Measurements from ENCODE around the gene ITPRID2.
"Not testable (repeated sequence)": the region's sequence is repeated elsewhere in the genome, so short reads cannot be mapped to it uniquely, and the experiment has no call there.

ITPRID2 gene

DNA sequence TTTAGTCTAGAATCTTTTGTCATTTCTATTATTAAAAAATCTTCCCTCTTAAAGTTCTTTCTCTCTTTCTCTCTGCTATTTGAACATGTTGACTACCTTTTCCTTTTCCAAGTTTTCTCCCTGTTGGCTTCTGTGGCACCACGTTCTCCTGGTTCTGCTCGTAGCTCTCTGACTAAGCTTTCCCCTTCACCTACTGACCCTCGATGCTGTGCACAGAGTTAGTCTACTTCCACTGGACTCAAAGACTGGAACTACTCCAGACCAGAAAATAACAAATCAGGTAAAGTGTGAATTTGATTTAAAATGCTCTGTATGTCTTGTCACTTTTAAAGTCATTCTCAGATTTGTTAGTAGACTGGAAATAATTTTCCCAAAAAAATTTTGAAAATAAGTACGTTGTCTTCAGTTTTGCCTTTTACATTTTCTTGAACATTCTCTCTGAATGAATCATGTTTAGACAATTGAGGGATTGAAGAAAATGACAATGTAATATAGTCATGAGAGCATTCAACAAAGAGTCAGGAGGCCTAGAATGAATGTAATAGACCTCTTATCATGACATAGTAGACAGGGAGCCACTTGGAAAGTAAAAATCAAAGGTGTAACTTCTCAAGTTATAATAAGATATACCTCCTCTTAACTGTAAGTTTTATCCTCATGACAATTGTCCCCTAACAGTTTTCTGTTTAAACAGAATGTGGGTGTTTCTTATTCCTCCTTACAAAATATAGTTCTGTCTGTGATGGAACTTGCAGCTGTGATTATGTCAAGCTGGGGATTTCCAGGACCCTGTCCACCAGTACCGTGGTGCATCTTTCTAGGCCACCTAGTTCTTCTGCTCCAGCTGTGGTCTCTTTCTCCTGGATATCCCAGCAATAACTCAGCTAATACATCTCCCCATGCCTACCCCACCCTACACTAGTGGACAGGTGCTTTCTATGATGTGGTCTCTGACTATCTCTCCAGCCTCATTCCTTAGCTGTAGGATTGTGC is 25.5 kb downstream of the ITPRID2 start:
- DNase-seq: no peak

DNA sequence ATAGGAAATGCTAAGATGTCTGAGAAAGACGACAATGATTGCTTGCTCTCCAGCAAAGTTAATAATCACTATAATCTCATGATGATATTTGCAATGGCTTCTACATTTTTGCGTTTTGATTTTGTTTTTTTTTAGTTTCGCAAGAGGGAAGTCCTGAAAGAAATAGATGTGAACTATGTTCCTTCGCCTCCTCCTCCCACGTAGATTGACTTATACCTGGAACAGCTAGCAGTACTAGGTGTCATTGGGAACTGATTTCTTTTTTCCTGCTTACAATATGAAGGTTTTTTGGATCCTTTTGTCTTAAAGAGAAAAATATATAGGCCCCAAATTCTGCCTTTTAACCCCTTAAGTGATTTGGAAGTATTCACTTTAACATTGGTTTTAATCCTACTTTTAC is 26.7 kb downstream of the ITPRID2 start:
- DNase-seq: no peak

DNA sequence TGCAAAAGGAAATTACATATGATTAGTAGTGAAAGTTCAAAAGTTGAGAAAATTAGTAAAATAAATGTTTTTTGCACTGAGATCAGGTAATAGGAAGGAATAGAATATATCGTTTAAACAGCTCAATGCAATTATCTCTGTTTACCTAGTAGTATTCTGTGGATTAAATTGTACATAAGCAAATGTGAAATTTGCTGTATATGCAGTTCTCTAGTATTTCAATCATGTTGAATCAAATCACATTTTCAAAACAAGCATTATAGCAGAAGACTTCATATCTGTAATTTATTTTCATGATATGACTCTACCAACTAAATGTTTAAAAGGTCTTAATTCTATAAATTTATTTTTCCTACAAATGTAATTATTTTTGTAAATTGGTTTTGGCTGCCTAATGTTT is 31.6 kb downstream of the ITPRID2 start:
- no peak for DNase-seq

DNA sequence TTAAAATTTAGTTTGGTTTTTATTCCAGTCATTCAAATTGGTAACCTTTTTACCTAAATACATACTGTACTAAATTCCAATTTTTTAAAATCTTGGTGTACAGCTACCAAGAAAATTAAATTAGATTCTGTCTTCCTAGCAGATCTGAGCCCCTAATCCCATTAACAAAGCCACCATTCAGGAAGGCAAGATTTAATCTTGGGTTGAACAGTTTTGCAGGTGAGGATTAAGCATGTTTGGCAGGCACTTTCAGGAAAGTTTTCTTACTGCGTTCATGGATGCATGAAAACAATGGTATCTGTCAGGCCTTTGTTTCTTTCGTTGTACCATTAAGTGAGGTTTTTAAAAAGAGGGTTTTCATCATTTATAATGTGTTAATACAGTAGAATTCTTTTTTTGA is 32.8 kb downstream of the ITPRID2 start:
- DNase-seq: no peak

GRCh38 chr2:181934694-181935093 is 43.2 kb downstream of the ITPRID2 start:
- no peak for DNase-seq

DNA sequence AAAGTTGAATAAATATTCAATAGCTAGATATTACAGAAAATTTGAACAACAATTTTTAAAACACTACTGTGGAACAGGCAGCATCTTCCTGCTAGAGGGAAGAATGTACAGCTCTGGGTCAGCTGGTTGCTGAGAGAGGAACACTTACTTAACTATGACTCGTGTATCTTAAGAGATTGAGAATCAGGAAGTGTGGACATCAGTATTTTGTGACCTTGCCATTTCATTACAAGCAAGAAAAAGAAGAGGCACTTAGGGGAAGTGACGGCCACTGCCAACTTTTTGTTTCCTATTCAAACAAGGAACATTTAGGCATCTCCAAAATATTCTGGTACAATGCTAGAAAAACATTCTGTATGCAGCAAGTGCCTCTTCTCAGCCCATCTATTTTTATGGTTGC is 45.9 kb downstream of the ITPRID2 start:
- peak; percentile 83 for DNase-seq

DNA sequence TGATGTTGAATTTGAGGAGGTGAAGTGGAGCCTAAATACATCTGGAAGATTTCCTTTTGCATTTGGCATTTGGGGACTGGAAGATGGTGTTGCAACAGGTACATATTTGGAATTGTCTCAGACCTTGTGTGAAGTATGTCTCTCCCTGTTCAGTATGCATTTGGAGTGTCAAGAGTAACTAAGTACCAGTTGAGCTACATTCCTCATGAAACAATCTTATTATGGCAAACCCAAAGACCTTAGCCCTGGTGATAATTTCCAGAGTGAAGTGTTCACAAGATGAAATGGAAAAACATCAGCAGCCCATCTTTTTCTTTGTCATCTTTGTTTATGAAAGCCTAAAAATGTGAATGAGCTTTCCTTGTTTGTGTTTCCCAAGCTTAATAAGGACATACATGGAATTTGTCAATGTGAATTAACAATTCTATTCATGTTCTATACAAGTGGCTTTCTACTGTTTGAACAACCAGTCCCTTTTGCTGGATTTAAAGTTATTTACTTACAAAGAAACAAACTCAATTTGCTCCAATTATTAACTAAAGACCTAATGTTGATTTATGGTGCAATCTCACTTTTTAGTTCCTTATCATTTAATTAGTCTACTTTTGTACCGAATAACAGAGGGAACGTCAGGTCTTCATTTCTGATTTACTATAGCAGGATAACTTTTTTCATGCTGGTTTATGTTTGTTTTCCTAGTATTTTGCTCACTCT is 52.0 kb downstream of the ITPRID2 start:
- DNase-seq: no peak

DNA sequence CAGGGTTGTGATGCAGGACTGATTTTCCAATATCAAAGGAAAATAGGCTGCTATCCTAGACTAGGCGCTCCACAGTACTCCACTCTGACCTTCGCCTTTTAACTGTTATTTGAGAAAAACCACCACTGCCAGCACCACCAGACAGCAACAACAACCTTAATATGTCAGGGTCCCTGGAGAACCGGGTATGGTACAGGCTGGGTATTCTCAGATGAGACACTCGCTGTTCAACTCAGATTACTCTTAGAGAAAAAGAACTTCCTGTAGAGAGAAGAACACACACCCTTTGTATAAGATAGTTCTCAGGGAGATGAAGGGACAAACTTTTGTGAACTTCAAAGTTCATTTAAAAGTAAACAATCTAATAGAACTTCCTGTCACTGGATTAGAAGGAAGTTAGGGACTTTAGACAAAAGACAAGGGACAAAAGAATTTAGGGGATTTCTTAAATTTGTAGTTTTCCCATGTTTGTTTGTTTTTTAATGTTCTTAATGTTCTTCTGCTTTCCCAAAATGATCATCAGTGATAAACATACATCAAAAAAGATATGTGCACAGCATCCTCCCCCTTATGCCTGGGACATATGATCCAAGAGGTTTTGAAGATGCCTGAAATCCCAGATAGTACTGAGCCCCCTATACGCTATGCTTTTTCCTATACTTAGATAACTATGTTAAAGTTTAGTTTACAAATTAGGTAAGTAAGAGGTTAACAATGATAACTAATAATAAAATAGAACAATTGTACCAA is 52.8 kb downstream of the ITPRID2 start:
- no peak for DNase-seq

- no peak for DNase-seq
These were observed 53.4 kb downstream of the ITPRID2 start for GRCh38 chr2:181944914-181945291.

DNA sequence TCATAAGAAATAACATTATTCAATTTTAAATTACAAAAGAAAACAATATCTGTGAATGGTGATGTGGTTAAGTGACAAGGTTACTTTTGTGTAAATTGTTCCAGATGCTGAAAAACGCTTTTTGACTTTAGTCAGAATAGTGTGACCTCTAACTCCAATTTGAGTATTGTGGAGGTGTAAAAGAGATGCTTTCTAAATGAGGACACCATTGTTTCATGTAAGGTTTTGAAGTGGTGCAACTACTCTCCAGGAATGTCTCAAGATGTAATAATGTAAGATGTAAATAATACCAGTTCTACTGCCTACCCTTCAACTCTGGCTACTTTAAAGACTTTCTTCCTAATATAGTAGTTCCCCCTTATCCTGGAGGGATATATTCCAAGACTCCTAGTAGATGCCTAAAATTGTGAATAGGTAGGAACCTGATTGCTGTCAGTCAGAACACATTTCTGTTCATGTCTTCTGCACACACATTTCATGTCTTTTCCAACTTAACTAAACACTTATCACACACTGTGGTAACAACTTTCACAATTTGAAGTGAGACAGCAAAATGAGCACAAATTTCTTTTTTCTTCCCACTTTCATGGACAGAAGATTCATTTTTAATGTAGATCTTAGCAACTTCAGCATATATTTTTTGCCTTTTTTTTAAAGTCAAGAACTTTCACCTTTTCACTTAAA is 55.1 kb downstream of the ITPRID2 start:
- DNase-seq: no peak

GRCh38 chr2:181947273-181947672 is 55.7 kb downstream of the ITPRID2 start:
- no peak for DNase-seq

DNA sequence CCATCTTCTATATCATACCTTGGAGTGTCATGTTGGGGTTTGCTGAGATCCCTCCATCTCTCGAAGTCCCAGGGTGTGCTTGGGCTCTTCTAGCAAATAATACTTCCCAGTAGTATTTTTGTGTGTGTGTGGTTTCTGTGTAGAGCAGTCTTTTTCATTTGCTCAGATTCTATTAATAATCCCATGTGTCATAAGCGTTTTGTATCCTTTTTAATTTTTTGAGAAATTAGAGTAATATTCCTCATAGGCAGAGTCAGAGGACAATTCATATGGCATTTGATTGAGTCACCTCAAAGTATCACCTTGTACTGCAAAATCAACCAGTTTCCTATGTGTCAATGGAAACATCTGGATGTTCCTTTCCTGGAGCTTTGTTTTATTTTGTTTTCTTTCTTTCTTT is 56.7 kb downstream of the ITPRID2 start:
- DNase-seq: no peak

DNA sequence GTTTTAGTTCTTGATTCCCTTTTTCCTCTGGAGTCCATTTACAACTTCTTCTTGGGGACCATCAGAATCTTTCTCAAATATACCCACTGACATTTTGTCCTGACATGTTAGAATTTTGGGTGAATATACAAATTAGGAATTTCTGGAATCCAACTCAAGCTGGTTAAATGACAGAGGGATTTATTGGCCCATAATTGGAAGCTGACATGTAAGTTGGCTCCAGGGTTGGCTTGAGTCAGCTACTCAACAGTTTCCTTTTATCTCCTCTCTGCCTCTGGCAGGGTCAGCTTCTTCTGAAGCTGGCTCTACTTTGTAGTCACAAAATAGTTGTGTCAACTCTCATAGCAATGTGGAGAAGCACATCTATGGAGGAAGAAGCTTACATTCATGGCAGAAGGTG is 57.5 kb downstream of the ITPRID2 start:
- no peak for DNase-seq

DNA sequence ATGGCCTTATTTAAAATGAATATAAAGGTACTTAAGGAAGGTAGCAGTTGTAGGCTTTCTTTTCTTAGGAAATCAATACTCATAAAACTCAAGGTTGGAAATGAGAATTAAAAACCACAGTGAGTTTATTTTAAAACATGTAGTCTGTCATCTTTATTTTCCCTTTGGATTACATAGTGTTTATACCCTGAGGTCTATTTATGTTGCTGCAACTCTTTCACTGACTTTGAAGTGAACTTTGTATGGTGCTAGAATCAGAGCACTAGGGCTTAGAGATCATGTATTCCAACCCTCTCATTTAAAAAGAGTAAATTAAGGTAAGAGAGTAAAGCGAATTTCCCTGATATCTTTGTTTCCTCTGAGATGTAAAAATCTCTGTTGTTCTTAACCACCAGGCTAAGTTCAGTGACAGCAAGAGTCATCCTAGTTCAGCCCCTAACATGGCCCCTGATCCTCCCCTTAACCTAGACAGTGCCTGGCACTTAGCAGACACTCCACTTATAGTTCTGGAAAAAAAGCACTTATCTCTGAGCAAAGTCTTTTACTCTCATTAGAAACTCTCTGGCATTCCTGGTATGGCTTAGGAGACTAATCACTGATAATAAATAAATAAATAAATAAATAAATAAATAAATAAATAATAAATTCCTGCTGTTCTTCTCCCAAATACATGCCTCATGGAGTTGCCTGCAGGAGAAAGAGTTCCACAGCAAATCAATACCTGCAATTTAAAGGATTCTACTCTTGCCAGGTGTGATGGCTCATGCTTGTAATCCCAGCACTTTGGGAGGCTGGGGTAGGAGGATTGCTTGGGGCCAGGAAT is 61.1 kb downstream of the ITPRID2 start:
- DNase-seq: no peak

GRCh38 chr2:181953881-181954537 is 62.5 kb downstream of the ITPRID2 start:
- DNase-seq: peak; percentile 71

DNA sequence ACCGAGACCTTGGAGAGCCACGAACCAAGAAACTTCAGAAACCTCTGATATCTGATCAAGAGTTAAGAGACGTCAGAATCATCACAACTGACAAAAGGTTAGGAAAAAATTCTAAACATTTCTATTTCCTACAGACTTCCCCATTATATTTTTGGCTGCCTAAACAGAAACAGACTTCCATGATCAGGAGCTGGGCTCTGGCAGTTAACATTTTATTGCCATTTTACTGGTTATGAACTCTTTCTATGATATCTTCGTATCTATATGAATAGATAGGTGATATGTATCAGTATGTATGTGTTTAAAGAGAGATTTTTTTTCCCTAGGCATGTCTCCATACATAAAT is 63.0 kb downstream of the ITPRID2 start:
- DNase-seq: no peak

GRCh38 chr2:181955010-181955409 is 63.5 kb downstream of the ITPRID2 start:
- no peak for DNase-seq

GRCh38 chr2:181955866-181956265 is 64.3 kb downstream of the ITPRID2 start:
- DNase-seq: not testable (repeated sequence)

DNA sequence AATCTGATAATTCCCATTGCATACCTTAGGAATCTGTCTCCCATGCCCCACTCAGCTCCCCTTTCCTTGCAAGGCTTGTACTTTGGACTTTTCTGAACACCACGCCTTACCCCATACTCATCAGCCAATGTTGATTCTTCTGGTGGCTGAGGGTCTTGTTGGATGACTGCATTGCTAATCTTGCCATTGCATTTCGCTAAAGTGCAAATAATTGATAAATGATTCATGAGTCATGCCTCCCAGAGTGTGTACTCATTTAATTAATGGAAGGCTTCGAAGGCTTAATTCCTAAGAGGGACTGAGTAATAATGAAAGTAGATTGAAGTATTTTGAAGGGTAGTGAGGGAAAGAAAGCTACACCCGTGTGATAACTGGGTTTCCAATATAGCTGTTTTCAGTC is 66.1 kb downstream of the ITPRID2 start:
- DNase-seq: no peak

GRCh38 chr2:181958726-181959125 is 67.2 kb downstream of the ITPRID2 start:
- no peak for DNase-seq

DNA sequence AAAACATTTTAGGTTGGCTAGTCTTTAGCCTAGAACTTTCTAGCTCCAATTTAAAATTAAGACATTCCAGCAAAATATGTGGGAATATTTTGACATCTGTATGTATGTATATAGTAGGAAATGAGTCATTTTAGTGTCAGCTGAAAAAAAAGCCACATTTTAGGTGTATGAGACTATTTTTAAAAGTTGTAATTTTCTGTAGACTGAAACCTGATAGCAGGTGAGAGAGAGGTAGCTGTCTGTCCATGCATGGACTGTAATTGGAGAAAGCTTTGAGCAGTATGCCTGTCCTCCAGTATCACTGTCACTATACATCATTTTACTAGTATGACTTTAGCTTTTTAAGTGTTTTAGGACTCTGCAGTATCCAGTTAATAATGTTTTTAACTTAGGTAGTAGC is 68.0 kb downstream of the ITPRID2 start:
- DNase-seq: no peak

All from suppressor macrophage treated with lipopolysaccharide for 4 hours (primary cell).